HepG2 (cell line): Measurements from ENCODE around the gene CDKN1C. TPM values are rescaled to one million over a fixed set of nuclear protein-coding genes. Genes with fewer than 3 reads are reported as not detected.

Experiments used
- ATAC-seq: fragments of 200-7000 bp; cut with Tn5 transposase; 3 replicates; pipeline ENCODE4 v1.9.1; 2020; ENCODE audit warnings: mild to moderate bottlenecking, moderate library complexity
- Bru-seq: library from RNA; stranded (reverse); fragments of 400-500 nt; gene quantifications from one replicate; lab custom pipeline; 2021; lab: Mats Ljungman, UMichigan
- BruChase-seq, 2 experiments: library from RNA; stranded (reverse); fragments of 400-500 nt; gene quantifications; one replicate each; lab custom pipeline; 2021; lab: Mats Ljungman, UMichigan
- BruUV-seq: library from RNA; stranded (reverse); fragments of 400-500 nt; replicated peaks from 2 replicates; lab custom pipeline; 2021; lab: Mats Ljungman, UMichigan
- CTCF ChIA-PET: fragments of 300-600 bp; formaldehyde crosslinking; extraction: SDS; loops from one replicate; lab custom pipeline; 2021; ENCODE audit warnings: low total read pairs, inconsistent platforms, low intra/inter-chr PET ratio; lab: Yijun Ruan, JAX
- POLR2A ChIA-PET: fragments of 350-600 bp; sonication (Branson Sonifier 250); formaldehyde crosslinking; loops from one replicate; lab custom pipeline; 2020; ENCODE audit warnings: antibody characterized with exemption, inconsistent platforms; lab: Yijun Ruan, JAX
- DNase-seq: peaks from one replicate; pipeline ENCODE4 v3.0.0-alpha.2; 2015; ENCODE audit warnings: low spot score
- FAIRE-seq: peaks from 3 replicates; lab custom pipeline; 2011; peaks lifted over from hg19 to GRCh38; lab: Jason Lieb, UNC
- H2AFZ ChIP-seq: one replicate; pipeline ENCODE4 v1.6.1; 2011; ENCODE audit warnings: low read length, inconsistent platforms
- H3K27ac ChIP-seq: fragments of 300-600 bp; 3 replicates; pipeline ENCODE4 v1.8.0; 2011; ENCODE audit warnings: mixed run types, mild to moderate bottlenecking, mixed read lengths, low read length, inconsistent platforms; ENCODE audit not compliant: insufficient read depth; ENCODE audit errors: extremely low read length
- H3K27me3 ChIP-seq, 2 experiments: fragments of 200-600 bp in 1 of 2; 2 replicates in 1 of 2; 3 replicates in 1 of 2; pipeline versions ENCODE4 v1.6.0 to v1.8.0; 2011; ENCODE audit warnings: low read length in 2 of 2, mild to moderate bottlenecking in 2 of 2, moderate library complexity in 2 of 2, inconsistent platforms in 1 of 2; ENCODE audit not compliant: insufficient read depth in 2 of 2, control insufficient read depth in 1 of 2
- H3K36me3 ChIP-seq, 2 experiments: fragments of 200-600 bp in 1 of 2; replicated peaks in 1 of 2; 2 replicates in 1 of 2; 3 replicates in 1 of 2; pipeline versions ENCODE4 v1.5.1 to v1.8.0; 2011; ENCODE audit warnings: low read length in 2 of 2, inconsistent platforms in 1 of 2; ENCODE audit not compliant: insufficient read depth in 2 of 2, control insufficient read depth in 1 of 2
- H3K4me1 ChIP-seq: 2 replicates; pipeline ENCODE4 v1.5.1; 2012; ENCODE audit warnings: low read length, inconsistent platforms; ENCODE audit not compliant: insufficient read depth
- H3K4me2 ChIP-seq: 2 replicates; pipeline ENCODE4 v1.6.0; 2011; ENCODE audit warnings: low read depth, low read length, inconsistent platforms
- H3K4me3 ChIP-seq, 3 experiments: fragments of 200-600 bp in 1 of 3; sonication (generic), shearing (Covaris generic) in 1 of 3; replicated peaks in 1 of 3; 2 replicates each; pipeline ENCODE4 v1.5.1; 2011 to 2016; ENCODE audit warnings: low read length in 3 of 3, inconsistent platforms in 2 of 3, low read depth in 2 of 3, mild to moderate bottlenecking in 2 of 3, control low read depth in 1 of 3, mixed read lengths in 1 of 3; ENCODE audit not compliant: insufficient read depth in 1 of 3
- H3K79me2 ChIP-seq: one replicate; pipeline ENCODE4 v1.6.1; 2011; ENCODE audit warnings: low read length, inconsistent platforms; ENCODE audit not compliant: insufficient read depth
- H3K9ac ChIP-seq: 2 replicates; pipeline ENCODE4 v1.6.0; 2011; ENCODE audit warnings: mild to moderate bottlenecking, low read depth, low read length, inconsistent platforms; ENCODE audit not compliant: insufficient read depth
- H3K9me3 ChIP-seq: 2 replicates; pipeline ENCODE4 v1.5.1; 2012; ENCODE audit warnings: mild to moderate bottlenecking, low read length
- H4K20me1 ChIP-seq: 2 replicates; pipeline ENCODE4 v1.6.0; 2011; ENCODE audit warnings: inconsistent platforms, mild to moderate bottlenecking, low read length, moderate library complexity; ENCODE audit not compliant: insufficient read depth
- CBFB ChIP-seq: sonication (generic); formaldehyde crosslinking; IDR thresholded peaks from 2 replicates; pipeline ENCODE4 v1.4.0; 2020; ENCODE audit warnings: missing genetic modification reagents
- FOXK1 ChIP-seq: sonication (generic); formaldehyde crosslinking; IDR thresholded peaks from 2 replicates; pipeline ENCODE4 v1.4.0; 2020; ENCODE audit warnings: low read depth, missing genetic modification reagents, borderline replicate concordance
- KAT8 ChIP-seq: IDR thresholded peaks from 2 replicates; pipeline ENCODE4 v1.6.1; 2016; ENCODE audit warnings: missing genetic modification reagents, missing compliant biosample characterization
- PHF8 ChIP-seq: sonication (generic); formaldehyde crosslinking; IDR thresholded peaks from 2 replicates; pipeline ENCODE4 v1.5.0; 2020; ENCODE audit warnings: missing genetic modification reagents
- SNAI1 ChIP-seq: sonication (generic); formaldehyde crosslinking; IDR thresholded peaks from 2 replicates; pipeline ENCODE4 v1.5.0; 2020; ENCODE audit warnings: mild to moderate bottlenecking, missing genetic modification reagents, borderline replicate concordance
- ZIK1 ChIP-seq: sonication (generic); formaldehyde crosslinking; IDR thresholded peaks from 2 replicates; pipeline ENCODE4 v1.5.0; 2020; ENCODE audit warnings: mild to moderate bottlenecking, low read depth, missing genetic modification reagents, borderline replicate concordance
- ZNF234 ChIP-seq: sonication (generic); formaldehyde crosslinking; conservative IDR thresholded peaks from 2 replicates; pipeline ENCODE4 v1.5.1; 2020; ENCODE audit warnings: mild to moderate bottlenecking, missing genetic modification reagents
- ZNF33A ChIP-seq: sonication (generic); formaldehyde crosslinking; IDR thresholded peaks from 2 replicates; pipeline ENCODE4 v1.5.1; 2020; ENCODE audit warnings: missing genetic modification reagents, mild to moderate bottlenecking, moderate library complexity, borderline replicate concordance
- ZNF570 ChIP-seq: sonication (generic); formaldehyde crosslinking; IDR thresholded peaks from 2 replicates; pipeline ENCODE4 v1.4.0; 2020; ENCODE audit warnings: mild to moderate bottlenecking, missing genetic modification reagents, borderline replicate concordance
- ZNF589 ChIP-seq: sonication (generic); formaldehyde crosslinking; conservative IDR thresholded peaks from 2 replicates; pipeline ENCODE4 v1.8.0; 2022; ENCODE audit warnings: mild to moderate bottlenecking, moderate library complexity, missing genetic modification reagents
- ZNF674 ChIP-seq: sonication (generic); formaldehyde crosslinking; IDR thresholded peaks from 2 replicates; pipeline ENCODE4 v1.5.0; 2020; ENCODE audit warnings: low read depth, mild to moderate bottlenecking, missing genetic modification reagents
- ZNF816 ChIP-seq: sonication (generic); formaldehyde crosslinking; IDR thresholded peaks from 2 replicates; pipeline ENCODE4 v1.8.0; 2022; ENCODE audit warnings: missing genetic modification reagents, mild to moderate bottlenecking, borderline replicate concordance
- WGBS: methylation state at CpG from one replicate; pipeline ENCODE4 v1.1.6; 2017; ENCODE audit warnings: low lambda C conversion rate; 5-methylcytosine and 5-hydroxymethylcytosine counted together
- in situ Hi-C: cut with HindIII; loops from 2 replicates; pipeline ENCODE4 v1.10.0; 2017; ENCODE audit warnings: low pct_unique_long_range_greater_than_20kb; ENCODE audit not compliant: extremely low pct_ligation_motif_present
- intact Hi-C: fragments of 100-400 bp; cut with micrococcal nuclease; formaldehyde crosslinking; loops from one replicate; pipeline ENCODE4 v1.10.0; 2022; ENCODE audit not compliant: unreplicated experiment
- long read RNA-seq, 2 experiments: library from RNA in 1 of 2; library from polyadenylated mRNA in 1 of 2; stranded (forward) in 1 of 2; unstranded in 1 of 2; transcript quantifications; one replicate each; pipeline ENCODE4 v2.0.0, GENCODE V29; 2019 to 2022
- polyA minus RNA-seq, 3 experiments: library from RNA; depleted of rRNA, polyadenylated mRNA; stranded (reverse); fragments of >200 nt; gene quantifications; 2 replicates each; pipeline ENCODE4 v1.2.3, GENCODE V29; 2011; ENCODE audit warnings: low replicate concordance in 1 of 3
- polyA plus RNA-seq, 8 experiments: library from polyadenylated mRNA; depleted of rRNA in 3 of 8; stranded (reverse) in 7 of 8; unstranded in 1 of 8; fragments of >200 nt; fragmentation: Illumina TruSeq in 4 of 8; extraction: Trizol in 4 of 8; gene quantifications; 2 replicates each; pipeline versions ENCODE4 v1.2.1 to v1.2.3, GENCODE V29; 2011 to 2016; ENCODE audit warnings: low read depth in 4 of 8, missing spikeins in 1 of 8, mixed read lengths in 1 of 8; ENCODE audit not compliant: insufficient read depth in 1 of 8
- total RNA-seq, 5 experiments: library from RNA; depleted of rRNA; stranded (reverse); fragments of >200 nt; fragmentation: Illumina TruSeq; extraction: Trizol; gene quantifications; 2 replicates each; pipeline ENCODE4 v1.2.3, GENCODE V29; 2016; ENCODE audit warnings: low read depth in 1 of 5
- TF ChIP-seq, protein P1 (sequence below): IDR thresholded peaks from 2 replicates; pipeline ENCODE4 v1.6.1; 2016; ENCODE audit warnings: low read depth
- TF ChIP-seq, protein P2 (sequence below), 2 experiments: sonication (generic) in 1 of 2; formaldehyde crosslinking in 1 of 2; IDR thresholded peaks; 2 replicates each; pipeline versions ENCODE4 v1.4.0 to v1.6.1; 2018 to 2020; ENCODE audit warnings: missing genetic modification reagents in 2 of 2, borderline replicate concordance in 1 of 2, low read depth in 1 of 2, mild to moderate bottlenecking in 1 of 2, missing biosample characterization in 1 of 2
- TF ChIP-seq, protein P3 (sequence below): sonication (generic); formaldehyde crosslinking; IDR thresholded peaks from 2 replicates; pipeline ENCODE4 v1.8.1; 2023; ENCODE audit warnings: mild to moderate bottlenecking, missing genetic modification reagents

Gene CDKN1C
- total RNA-seq (2016; rRNA removed; fragmentation: Illumina TruSeq; extraction: Trizol) = not detected in 2 replicates
- total RNA-seq (2016; cell fraction: cytosol; rRNA removed; fragmentation: Illumina TruSeq; extraction: Trizol; ENCODE audit: low read depth) = not detected in 2 replicates
- not detected in 2 replicates for total RNA-seq (2016; cell fraction: insoluble cytoplasmic fraction; rRNA removed; fragmentation: Illumina TruSeq; extraction: Trizol)
- total RNA-seq (2016; cell fraction: membrane; rRNA removed; fragmentation: Illumina TruSeq; extraction: Trizol) = not detected in 2 replicates
- total RNA-seq (2016; cell fraction: nucleus; rRNA removed; fragmentation: Illumina TruSeq; extraction: Trizol) = not detected in 2 replicates
- not detected in 2 replicates for polyA plus RNA-seq (2011; rRNA removed)
- polyA plus RNA-seq (2011; cell fraction: cytosol; rRNA removed) = not detected in 2 replicates
- polyA plus RNA-seq (2011; cell fraction: nucleus; rRNA removed) = 0.10 and 0.23 TPM in 2 replicates
- polyA plus RNA-seq (2012) = not detected in 2 replicates
- not detected in 2 replicates for polyA plus RNA-seq (2016; cell fraction: cytosol; fragmentation: Illumina TruSeq; extraction: Trizol; ENCODE audit: low read depth)
- not detected in 2 replicates for polyA plus RNA-seq (2016; cell fraction: insoluble cytoplasmic fraction; fragmentation: Illumina TruSeq; extraction: Trizol; ENCODE audit: low read depth)
- not detected in 2 replicates for polyA plus RNA-seq (2016; cell fraction: membrane; fragmentation: Illumina TruSeq; extraction: Trizol; ENCODE audit: low read depth)
- polyA plus RNA-seq (2016; cell fraction: nucleus; fragmentation: Illumina TruSeq; extraction: Trizol; ENCODE audit: insufficient read depth, low read depth) = not detected in 2 replicates
- 17.4 TPM in 1 of 2 replicates, not detected in the other for polyA minus RNA-seq (2011; rRNA and poly(A)+ RNA removed; ENCODE audit: low replicate concordance)
- 0.30 and 0.70 TPM in 2 replicates for polyA minus RNA-seq (2011; cell fraction: cytosol; rRNA and poly(A)+ RNA removed)
- 0.52 TPM in 1 of 2 replicates, not detected in the other for polyA minus RNA-seq (2011; cell fraction: nucleus; rRNA and poly(A)+ RNA removed)
- Bru-seq, nascent RNA = not detected
- percentile 27 among the genes with signal in this experiment for BruChase-seq, experiment 1, labeled RNA remaining after a 6-hour chase
- not detected for BruChase-seq, experiment 2, labeled RNA remaining after a 2-hour chase
- long read RNA-seq, experiment 1 = 0 reads
- long read RNA-seq, experiment 2 = 0 reads

DNA sequence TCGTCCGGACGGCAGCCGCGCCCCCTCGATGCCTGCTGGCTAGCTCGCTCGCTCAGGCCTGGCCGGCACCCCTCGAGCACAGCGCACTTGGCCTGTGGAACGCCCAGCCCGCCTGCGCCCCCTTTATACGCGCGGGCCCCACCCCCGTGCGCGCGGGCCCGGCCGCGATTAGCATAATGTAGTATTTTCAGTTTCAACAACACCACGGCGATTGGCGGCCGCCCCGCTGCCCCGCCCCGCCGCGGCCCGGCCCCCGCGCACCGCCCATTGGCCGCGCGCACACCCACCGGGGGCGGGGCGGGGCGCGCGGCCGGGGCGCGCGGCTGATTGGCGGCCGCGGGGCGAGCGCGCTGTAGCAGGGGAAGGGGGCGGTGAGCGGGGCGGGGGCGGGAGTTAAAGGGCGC is at the start of gene CDKN1C:
Gene CDKN1C, minus strand, starts transcription at position 98 of the 404 bp plus-strand sequence. CDS start 319 bp downstream, outside the sequence.
- H3K4me2 ChIP-seq = no peak within 1 kb of the TSS
- ATAC-seq (no peak), FAIRE-seq (no peak), DNase-seq (no peak)
- H2AFZ ChIP-seq = no peak within 1 kb of the TSS
- H3K36me3 ChIP-seq = no peaks in the 10 kb centered on the region
- no peak within 1 kb of the TSS for H3K4me3 ChIP-seq
- no peaks in the 10 kb centered on the region for H3K79me2 ChIP-seq
- ChIA-PET CTCF (interaction anchor here (8.6 kb wide), 1 partner anchor 353 kb away, joined by 148 read pairs; no protein-coding TSS in a partner anchor), POLR2A (no interaction called here)
- peaks cover 25% of the 10 kb centered on the region for H3K4me1 ChIP-seq
- no peak within 1 kb of the TSS for H3K27ac ChIP-seq
- H3K9ac ChIP-seq = no peak within 1 kb of the TSS
- intact Hi-C loops = loop anchor here (5.0 kb wide), 1 partner anchor 193 kb away; no protein-coding TSS in a partner anchor
- no peaks in the 10 kb centered on the region for H4K20me1 ChIP-seq
- no TSS peak for BruUV-seq
- no peaks in the 10 kb centered on the region for H3K9me3 ChIP-seq
- peaks cover 6 to 33% of the 10 kb centered on the region in 2 experiments; a peak in 4 of 5 replicates for H3K27me3 ChIP-seq
- WGBS = 93% methylated on average over 61 of the region's 61 CpGs
- in situ Hi-C loops = loop anchor here (5.0 kb wide), 1 partner anchor 353 kb away; no protein-coding TSS in a partner anchor
- no peak for TF ChIP-seq SNAI1 (CRISPR knock-in tag)
- TF ChIP-seq FOXK1 (CRISPR knock-in tag) = no peak
- TF ChIP-seq ZNF816 (CRISPR knock-in tag) = no peak
- no peak for TF ChIP-seq ZNF234 (CRISPR knock-in tag)
- TF ChIP-seq ZIK1 (CRISPR knock-in tag) = no peak
- TF ChIP-seq KAT8 (CRISPR knock-in tag) = no peak
- TF ChIP-seq ZNF589 (CRISPR knock-in tag) = no peak
- TF ChIP-seq, protein P1, sequence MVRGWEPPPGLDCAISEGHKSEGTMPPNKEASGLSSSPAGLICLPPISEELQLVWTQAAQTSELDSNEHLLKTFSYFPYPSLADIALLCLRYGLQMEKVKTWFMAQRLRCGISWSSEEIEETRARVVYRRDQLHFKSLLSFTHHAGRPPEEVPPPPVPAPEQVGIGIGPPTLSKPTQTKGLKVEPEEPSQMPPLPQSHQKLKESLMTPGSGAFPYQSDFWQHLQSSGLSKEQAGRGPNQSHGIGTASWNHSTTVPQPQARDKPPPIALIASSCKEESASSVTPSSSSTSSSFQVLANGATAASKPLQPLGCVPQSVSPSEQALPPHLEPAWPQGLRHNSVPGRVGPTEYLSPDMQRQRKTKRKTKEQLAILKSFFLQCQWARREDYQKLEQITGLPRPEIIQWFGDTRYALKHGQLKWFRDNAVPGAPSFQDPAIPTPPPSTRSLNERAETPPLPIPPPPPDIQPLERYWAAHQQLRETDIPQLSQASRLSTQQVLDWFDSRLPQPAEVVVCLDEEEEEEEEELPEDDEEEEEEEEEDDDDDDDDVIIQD (CRISPR knock-in tag) = no peak
- no peak for TF ChIP-seq CBFB (CRISPR knock-in tag)
- TF ChIP-seq, protein P2, sequence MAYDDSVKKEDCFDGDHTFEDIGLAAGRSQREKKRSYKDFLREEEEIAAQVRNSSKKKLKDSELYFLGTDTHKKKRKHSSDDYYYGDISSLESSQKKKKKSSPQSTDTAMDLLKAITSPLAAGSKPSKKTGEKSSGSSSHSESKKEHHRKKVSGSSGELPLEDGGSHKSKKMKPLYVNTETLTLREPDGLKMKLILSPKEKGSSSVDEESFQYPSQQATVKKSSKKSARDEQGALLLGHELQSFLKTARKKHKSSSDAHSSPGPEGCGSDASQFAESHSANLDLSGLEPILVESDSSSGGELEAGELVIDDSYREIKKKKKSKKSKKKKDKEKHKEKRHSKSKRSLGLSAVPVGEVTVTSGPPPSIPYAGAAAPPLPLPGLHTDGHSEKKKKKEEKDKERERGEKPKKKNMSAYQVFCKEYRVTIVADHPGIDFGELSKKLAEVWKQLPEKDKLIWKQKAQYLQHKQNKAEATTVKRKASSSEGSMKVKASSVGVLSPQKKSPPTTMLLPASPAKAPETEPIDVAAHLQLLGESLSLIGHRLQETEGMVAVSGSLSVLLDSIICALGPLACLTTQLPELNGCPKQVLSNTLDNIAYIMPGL (CRISPR knock-in tag; IDR thresholded peaks at IDR 0.05; ENCODE audit: borderline replicate concordance in 1 of 2, low read depth in 1 of 2) = no peak
- TF ChIP-seq ZNF33A = no peak
- TF ChIP-seq, protein P3, sequence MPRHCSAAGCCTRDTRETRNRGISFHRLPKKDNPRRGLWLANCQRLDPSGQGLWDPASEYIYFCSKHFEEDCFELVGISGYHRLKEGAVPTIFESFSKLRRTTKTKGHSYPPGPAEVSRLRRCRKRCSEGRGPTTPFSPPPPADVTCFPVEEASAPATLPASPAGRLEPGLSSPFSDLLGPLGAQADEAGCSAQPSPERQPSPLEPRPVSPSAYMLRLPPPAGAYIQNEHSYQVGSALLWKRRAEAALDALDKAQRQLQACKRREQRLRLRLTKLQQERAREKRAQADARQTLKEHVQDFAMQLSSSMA (CRISPR knock-in tag) = no peak
- no peak for TF ChIP-seq ZNF674
- TF ChIP-seq ZNF570 (CRISPR knock-in tag) = no peak
- TF ChIP-seq PHF8 (CRISPR knock-in tag) = no peak
